Amniotic stem cell (primary cell): Measurements from ENCODE around the gene GBE1.
"Not testable (repeated sequence)": the region's sequence is repeated elsewhere in the genome, so short reads cannot be mapped to it uniquely, and the experiment has no call there.

Experiments used
- DNase-seq: peaks from one replicate; lab custom pipeline; 2025; lab: John Stamatoyannopoulos, UW

The GBE1 gene

DNA sequence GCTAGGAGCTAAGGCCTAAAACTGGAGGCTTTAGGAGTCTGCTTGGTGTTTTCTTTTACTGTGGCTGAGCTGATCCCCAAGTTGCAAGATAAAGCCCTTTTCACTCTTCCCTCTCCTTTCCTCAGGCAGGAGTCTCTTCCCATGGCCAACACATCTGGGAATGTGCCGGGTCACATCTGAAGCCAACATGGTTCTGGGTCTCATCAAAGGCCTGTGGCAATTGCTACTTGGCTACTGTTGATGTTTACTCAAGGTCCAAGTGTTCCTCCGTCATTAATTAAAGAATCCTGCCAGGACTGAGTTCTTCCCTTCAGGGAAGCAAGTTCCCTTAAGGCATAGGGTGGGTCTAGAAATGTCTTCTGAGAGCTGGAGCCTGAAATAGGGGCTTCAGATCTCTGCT is 230.2 kb downstream of the GBE1 start:
- no peak for DNase-seq

DNA sequence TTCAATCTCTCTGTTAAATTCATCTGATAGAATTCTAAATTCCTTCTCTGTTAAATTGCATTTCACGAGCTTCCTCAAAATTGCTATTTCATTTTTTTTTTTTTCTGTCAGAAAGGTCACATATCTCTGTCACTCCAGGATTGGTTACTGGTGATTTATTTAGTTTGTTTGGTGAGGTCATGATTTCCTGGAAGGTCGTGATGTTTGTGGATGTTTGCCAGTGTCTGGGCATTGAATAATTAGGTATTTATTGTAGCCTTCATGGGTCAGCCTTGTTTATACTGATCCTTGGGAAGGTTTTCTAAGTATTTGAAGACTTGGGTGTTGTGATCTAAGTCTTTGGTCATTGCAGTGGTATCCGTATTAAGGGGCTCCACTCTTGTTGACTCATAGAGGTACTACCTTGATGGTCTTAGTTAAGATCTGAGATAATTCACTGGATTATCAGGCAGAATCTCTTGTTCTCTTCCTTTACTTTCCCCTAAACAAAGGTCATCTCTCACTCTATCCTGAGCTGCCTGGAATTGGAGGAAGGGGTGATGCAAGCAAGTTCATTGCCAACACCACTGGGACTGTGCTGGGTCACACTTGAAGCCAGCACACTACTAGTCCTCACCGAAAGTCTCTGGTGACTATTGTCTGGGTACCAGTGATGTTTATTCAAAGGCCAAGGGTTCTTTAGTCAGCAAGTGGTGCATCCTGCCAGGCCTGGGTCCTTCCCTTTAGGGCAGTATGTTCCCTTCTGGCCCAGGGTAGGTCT is 231.1 kb downstream of the GBE1 start:
- DNase-seq: no peak

DNA sequence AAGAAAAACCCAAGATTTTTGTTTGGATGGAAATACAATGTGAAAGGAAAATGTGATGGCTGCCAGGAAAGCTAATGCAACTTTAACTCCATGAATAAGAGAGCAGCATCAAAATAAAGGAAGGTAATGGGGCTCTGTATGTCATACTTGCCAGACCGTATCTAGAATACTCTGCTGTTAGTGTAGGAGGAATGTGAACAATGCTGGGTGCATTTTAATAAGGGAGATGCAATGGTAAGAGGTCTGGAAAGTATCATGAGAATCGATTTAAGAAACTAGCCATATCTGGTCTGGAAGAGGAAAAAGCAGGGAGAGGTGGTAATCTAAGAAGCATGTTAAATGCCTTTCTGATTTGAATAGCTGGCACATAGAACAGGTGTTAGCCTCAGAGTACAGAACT is 239.6 kb downstream of the GBE1 start:
- DNase-seq: no peak

DNA sequence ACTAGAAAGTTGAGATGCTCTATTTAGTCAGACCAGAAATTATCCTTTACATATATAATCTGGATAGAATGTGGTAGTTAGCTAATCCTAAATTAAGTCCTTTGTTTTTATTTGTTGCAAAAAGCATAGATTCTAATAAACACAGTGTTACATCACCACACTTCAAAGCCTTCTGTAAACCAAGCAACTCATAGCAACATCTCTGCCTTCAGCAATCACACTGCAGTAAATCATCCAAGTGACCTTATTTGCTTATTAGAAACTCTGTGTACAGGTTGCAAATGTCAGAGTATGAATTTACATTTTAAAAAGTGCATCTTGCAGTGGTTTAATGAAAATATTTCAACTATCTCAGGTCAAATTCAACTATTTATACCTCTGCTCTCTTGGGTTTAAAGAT is 242.5 kb downstream of the GBE1 start:
- DNase-seq: no peak

DNA sequence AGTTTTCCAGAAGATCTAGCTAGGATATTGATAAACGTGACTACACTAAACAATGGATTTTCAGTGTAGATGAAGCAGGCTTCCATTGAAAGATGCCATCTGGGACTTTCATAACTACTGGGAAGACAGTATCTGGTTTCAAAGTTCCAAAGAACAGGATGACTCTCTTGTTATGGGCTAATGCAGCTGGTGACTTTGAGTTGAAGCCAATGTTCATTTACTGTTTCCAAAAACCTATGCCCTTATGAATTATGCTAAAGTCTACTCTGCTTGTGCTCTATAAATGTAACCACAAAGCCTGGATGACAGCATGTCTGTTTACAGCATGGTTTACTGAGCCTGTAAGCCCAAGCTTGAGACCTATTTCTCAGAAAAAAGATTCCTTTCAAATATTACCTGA is 245.4 kb downstream of the GBE1 start:
- DNase-seq: no peak

DNA sequence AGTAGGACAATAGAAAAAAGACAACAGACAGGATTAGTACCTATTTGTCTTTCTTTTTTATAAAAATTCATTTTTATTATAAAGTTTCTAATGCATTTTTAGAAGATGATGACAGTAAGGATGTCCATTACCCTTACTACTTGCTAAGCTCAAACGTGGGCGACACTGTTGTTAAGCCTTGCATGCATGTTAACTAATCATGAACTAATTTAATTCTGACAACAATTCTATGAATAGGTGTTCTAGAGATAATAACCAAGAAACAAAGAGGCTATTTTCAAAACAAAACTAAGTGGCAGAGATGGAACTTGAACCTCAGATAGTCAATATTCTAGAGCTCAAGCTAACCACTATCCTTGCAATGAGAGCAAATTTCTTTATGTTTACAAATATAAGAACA is 247.9 kb downstream of the GBE1 start:
- no peak for DNase-seq

DNA sequence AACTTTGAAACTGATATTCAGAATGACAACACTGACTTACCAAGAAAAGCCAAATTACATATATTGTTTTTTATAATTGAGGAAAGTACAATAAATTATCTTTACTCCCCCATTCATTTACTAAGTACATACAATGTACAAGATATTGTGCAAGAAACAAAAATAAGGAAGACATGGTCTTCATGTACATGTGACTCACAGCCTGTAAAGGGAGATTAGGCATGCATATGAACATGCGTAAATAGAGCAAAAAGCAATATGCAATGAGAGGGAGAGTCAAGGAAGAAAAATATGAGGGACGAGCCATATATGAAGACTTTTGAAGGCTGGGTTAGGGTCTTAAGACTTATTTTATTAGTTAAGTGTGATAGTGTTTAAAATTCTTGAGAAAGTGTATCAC is 258.4 kb downstream of the GBE1 start:
- no peak for DNase-seq

DNA sequence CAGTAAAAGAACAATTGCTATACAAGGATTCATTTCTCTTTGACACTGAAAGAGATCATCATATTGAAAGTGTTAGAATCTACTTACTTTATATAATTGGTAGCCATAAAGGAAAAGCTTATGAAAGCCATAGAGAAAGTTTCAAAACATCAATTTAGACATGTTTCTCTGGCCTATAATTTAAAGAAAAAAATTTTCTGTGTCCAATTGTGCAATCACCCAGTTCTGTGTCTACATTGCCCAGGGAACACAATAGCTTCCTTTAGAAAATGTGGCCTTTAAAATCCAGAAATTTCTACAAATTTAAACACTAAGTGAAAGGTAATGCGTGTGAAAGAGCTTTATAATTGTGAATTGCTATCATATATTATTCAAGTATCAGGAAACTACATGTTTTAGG is 259.2 kb downstream of the GBE1 start:
- DNase-seq: no peak

DNA sequence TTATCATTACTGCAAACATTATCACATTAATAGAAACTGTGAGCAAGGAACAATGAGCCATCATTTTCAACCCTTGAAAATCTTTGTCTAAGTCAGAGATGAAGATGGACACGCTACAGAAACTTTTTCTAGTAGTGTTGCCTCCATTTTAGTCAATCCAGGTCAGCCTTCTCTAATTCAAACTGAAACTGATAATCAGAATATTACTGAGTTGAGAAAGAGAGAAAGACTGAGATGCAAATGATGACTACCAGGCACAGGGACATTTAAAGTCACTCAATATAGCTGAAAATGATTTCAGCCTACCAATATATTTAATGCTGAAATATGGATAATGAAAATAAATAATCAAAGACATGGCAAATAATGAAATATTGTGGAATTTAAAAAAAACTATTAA is 261.4 kb downstream of the GBE1 start:
- no peak for DNase-seq

DNA sequence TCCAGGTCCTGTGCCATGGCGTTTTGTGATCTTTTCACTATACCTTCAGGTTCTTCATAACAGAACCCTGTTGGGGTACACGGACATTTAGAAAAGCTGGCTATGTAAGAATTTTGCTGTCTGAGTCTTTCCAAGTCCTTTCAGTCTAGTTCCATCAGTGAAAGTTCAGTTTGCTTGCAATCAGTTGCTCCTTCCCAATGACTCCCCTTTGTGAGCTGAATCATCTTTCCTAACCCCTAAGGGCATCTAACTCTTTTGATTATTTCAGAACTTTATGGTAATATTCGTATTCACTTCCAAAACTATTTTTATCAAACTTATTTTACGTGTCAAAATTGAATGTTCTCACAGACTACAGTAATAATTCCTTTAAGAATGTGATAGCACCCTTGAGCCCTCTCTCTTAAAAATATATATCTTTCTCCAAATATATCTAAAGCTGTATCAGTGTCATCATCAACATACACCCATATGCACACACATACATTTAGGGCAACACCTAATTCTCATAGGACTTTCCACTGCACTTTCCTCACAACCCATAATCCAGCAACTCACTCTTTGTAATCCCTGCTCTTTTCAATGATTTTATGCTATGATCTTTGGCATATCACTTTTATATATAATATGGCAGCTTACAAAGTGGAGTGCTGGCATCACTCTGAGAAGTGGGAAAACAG is 263.7 kb downstream of the GBE1 start:
- DNase-seq: no peak

DNA sequence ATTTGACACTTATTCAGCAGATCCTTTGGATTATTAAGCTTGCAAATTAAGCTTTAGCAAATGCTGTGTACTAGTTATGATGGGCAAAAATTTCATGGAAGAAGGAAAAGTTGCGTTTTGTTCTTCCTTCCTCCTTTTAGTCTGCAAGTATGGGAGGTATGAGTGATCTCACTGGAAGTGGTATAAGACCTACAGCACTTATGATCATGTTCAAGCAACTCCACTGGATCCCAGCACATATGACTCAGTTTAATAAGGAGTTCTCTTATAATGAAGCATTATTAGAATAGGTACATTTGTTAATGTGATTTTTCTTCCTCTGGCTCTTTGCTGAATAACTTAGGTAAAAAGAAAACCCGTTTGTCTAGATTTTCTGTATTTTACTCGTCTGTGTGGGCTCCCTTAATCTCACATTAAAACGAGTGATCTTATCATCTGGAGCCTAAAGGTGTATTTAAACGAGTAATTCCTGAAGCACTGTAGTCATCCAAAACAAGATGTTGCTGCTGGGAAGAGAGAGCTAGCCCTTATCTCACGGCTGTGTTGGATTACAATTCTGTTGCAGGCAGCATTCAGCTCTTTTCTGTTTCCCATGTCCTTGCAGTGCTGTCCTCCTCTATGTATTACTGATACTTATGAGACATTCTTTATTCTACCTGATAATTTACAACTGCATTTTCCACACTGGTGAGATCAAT is 264.9 kb downstream of the GBE1 start:
- DNase-seq: no peak

DNA sequence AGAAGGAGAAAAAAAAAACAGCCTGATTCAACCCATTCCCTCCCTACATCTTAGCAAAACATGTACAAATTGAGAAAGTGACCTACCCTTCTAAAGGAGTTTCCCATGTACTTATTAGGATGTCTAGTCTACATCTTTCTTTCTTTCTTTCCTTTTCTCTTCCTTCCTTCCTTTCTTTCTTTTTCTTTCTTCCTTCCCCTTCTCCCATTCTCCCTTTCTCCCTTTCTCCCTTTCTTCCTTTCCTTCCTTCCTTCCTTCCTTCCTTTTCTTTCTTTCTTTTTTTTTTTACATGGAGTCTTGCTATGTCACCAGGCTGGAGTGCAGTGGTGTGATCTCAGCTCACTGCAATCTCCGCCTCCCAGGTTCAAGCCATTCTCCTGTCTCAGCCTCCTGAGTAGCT is 269.0 kb downstream of the GBE1 start:
- not testable (repeated sequence) for DNase-seq

DNA sequence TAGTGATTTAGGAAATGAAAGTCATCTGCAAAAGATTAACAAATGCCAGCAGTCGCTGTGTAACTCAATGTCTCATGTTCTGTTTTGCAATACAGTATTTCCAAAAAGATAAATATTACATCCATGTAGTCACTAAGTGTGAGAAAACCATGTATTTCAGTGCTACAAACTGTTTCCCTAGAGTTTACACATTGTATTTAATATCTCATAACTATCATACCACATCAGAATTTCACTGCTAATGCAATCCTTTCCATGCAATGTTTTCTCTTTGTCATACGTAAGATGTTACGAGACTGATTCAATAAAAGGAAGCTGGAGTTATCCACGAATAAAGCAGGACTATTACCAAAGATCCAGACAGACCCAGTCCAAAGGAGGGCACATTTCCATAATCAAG is 269.4 kb downstream of the GBE1 start:
- DNase-seq: no peak

DNA sequence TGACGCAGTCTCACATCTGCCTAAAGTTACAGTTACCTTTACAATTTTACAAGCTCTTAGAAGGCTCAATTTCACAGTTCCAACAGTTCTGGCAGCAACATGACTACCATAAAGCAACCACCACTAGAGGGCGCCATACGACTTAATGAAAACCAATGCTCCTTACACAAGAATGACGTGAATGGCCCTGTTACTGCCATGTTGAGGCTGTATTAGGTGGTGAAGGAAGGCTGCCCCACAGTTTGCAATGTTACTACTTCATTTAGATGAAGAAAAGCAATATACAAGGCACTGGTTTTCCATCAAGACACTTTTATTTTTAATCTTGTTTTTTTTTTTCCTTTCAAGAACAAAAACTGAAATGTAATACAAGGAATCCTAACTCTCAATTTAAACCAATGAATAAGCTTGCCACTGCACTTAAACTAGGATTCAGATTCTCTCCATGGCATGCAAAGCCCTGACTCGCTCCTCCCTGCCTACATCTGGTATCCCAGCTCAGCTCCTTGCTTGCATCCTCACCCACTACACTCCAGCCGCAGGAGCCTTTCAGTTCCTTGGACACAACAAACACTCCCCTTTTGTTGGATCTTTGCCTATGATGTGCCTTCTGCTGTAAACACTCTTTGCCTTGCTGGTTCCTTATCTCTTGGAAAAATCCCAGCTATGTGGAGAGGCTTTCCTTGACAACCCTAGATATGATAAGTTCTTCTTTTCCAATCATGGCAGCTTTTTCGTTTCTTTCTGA is 270.7 kb downstream of the GBE1 start:
- peak; percentile 41 for DNase-seq

DNA sequence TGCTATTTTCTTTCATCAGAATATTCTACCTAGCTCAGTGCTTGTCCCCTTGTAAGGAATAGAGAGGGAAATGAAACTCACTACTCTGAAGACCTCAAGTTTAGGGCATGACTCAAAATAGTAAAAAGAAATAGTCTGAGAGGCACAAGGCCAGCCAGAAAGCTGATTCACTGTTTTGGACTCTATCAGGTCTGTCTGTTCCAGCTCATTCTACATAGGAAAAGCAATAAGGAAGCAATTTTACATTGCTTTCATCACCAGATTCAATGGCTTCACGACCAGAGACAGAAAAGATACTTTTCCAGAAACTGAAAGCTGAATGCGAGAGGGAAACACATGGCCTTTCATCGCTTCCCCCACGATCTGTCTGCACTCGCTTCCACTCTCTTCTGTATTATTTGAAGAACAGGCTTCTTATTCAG is 276.0 kb downstream of the GBE1 start:
- peak; percentile 16 for DNase-seq

DNA sequence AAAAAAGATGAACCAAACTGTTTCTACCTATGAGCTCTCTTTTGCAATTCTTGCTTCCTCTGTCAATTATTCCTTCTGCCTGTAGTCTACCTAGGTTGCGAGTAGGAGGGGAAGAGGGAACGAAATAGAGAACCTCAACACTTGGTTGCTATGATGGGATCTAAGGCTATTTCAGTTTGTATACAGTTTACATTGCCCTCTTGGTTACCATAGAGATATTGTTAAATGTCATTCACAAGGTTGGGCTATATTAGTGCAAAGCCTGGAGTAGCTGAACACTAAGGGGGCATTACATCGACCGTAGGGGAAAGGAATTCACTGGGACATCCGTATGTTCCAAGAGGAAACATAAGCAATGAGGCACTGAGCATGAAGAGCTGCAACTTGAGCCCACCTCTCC is 276.9 kb downstream of the GBE1 start:
- DNase-seq: no peak

DNA sequence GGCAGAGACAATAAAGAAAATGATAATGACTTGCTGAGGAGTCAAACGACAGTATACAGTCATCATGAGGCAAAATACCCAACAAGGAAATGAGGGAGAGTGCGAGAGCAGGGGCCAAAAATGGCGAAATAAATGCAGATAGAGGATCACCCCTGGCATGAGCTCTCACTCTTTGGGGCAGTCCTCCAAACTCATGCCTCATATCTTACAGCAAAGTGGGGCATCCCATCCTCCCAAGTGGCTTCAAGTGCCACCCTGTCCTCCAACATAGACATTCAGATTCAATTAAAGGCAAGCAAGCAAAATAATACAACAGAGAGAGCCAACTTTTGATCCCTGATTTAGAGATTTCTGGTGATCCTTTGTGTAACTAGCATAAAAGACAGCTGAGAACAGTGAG is 278.4 kb downstream of the GBE1 start:
- DNase-seq: no peak

DNA sequence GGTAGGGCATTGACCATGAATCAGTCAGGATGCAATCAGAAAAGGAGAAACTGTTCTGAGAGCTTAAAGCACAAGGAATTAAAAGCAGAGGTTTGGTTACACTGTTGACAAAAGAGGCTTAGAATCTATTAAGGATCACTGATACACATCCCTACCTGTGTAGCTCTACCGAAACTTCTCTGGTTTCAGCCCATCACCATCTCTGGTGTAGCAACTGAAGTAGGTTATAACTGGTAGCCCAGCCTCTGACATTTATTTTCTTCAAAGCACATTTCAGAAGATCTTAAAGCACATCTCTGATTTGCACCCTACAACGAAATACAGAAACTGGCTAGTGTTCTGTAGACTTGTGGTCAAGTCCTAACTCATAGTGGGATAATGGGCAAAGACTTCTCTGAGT is 283.7 kb downstream of the GBE1 start:
- DNase-seq: no peak

DNA sequence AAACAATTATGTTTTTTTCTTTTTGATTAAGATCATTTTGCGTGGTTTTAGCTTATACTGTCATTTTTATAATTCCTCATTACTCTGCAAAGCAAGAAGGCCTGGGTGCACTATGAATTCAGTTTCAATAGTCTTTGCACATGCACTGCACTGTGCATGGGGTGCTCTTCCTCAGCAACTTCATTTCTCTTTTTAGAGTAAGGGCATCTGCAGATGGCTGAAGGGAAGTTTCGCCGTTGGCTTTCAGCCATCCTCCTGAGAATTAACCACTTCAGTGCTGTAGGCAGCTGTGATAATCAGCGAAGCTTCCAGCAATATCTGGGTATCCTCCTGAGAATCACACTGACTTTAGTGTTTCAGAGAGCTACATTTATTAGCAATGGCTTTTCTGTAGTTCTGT is 284.8 kb downstream of the GBE1 start:
- DNase-seq: no peak

DNA sequence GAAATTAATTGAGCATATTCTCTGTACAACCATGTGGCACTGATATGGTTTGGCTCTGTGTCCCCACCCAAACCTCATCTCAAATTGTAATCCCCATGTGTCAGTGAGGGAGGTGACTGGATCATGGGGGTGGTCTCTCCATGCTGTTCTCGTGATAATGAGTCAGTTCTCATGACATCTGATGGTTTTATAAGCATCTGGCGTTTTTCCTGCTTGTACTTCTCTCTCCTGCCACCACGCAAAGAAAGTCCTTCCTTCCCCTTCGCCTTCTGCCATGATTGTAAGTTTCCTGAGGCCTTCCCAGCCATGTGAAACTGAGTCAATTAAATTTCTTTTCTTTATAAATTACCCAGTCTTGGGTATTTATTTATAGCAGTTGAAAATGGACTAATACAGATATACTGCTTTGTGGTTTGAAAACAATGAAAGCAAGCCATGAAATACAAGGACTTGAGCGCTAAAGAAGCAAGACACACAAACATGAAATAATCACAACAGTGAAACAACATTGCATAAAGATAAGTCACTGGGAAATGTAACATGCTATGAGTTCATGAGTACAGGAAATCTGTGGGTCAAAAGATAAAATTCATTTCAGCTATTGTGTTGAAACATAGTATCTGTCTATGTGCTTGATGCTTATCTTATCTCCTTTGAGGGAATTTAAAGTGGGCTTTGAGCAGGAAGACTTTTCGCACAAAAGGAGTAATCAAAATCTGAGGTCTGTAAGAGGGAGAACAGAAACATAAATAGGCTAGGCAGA is 288.7 kb downstream of the GBE1 start:
- no peak for DNase-seq

DNA sequence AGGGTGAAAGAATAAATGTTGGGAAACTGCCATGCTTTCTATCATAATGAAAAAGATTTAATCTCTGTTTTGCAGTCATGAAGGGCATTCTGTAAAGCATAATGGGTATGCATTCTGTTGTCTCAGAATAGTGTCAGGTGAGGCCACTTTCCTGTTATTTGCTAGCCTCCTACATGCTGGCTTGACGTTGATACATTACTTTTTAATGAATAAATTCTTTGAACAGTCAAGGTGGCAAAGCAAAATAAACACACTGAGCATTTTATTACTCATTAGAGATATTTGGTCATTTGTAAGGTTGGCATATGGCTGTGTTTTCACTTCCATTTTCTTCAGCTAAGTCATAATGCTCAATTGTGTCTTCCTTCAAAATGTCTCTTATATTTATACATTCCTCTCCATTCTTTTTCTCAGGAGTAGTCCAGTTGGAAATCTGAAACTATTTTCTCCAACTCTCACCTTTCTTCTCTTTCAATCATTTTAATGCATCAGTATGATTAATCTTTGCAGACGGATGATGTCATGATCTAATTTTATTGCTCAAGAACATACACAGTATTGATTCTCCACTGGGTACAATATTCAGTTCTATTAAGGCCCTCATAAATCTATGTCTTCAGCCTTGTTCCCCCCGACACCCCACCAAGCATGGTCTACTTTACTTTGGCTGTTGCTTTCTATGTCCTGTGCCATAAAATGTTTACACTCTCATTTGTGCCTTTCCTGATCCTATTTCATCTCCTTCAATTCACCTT is 290.7 kb downstream of the GBE1 start:
- DNase-seq: no peak
